HEK293T (cell line): ENCODE results near the gene ACSF3.
"Not testable (repeated sequence)": the region's sequence is repeated elsewhere in the genome, so short reads cannot be mapped to it uniquely, and the experiment has no call there.

Source experiments
- CTCF ChIA-PET: fragments of 350-600 bp; formaldehyde crosslinking; extraction: SDS; loops from one replicate; lab custom pipeline; 2021; ENCODE audit warnings: antibody characterized with exemption, inconsistent platforms; lab: Yijun Ruan, JAX
- POLR2A ChIA-PET: fragments of 350-600 bp; formaldehyde crosslinking; extraction: SDS; loops from one replicate; lab custom pipeline; 2020; ENCODE audit warnings: antibody characterized with exemption, inconsistent platforms; lab: Yijun Ruan, JAX
- DNase-seq: peaks from one replicate; pipeline ENCODE4 v3.0.0; 2012; ENCODE audit warnings: mixed read lengths; ENCODE audit errors: extremely low spot score
- ARNT ChIP-seq: fragments of 450-650 bp; IDR thresholded peaks from 2 replicates; pipeline ENCODE4 v1.6.1; 2017; ENCODE audit warnings: mild to moderate bottlenecking
- BHLHE40 ChIP-seq: fragments of 450-650 bp; IDR thresholded peaks from 2 replicates; pipeline ENCODE4 v1.6.1; 2016; ENCODE audit warnings: mild to moderate bottlenecking, moderate library complexity, borderline replicate concordance
- CTBP1 ChIP-seq: fragments of 450-650 bp; IDR thresholded peaks from 2 replicates; pipeline ENCODE4 v1.6.1; 2016; ENCODE audit warnings: borderline replicate concordance
- ELF4 ChIP-seq: fragments of 450-650 bp; IDR thresholded peaks from 2 replicates; pipeline ENCODE4 v1.6.1; 2017; ENCODE audit warnings: antibody characterized with exemption
- FOXA1 ChIP-seq: fragments of 450-650 bp; IDR thresholded peaks from 2 replicates; pipeline ENCODE4 v1.6.1; 2016; ENCODE audit warnings: mild to moderate bottlenecking
- FOXK2 ChIP-seq: fragments of 450-650 bp; IDR thresholded peaks from 2 replicates; pipeline ENCODE4 v1.6.1; 2016; ENCODE audit warnings: mild to moderate bottlenecking
- FOXM1 ChIP-seq: fragments of 450-650 bp; IDR thresholded peaks from 2 replicates; pipeline ENCODE4 v1.6.1; 2017; ENCODE audit warnings: mild to moderate bottlenecking, borderline replicate concordance
- HDGF ChIP-seq: fragments of 450-650 bp; IDR thresholded peaks from 2 replicates; pipeline ENCODE4 v1.6.1; 2017; ENCODE audit warnings: antibody characterized with exemption, borderline replicate concordance
- L3MBTL2 ChIP-seq: fragments of 450-650 bp; conservative IDR thresholded peaks from 2 replicates; pipeline ENCODE4 v1.6.1; 2016; ENCODE audit warnings: mild to moderate bottlenecking
- LEF1 ChIP-seq: fragments of 450-650 bp; IDR thresholded peaks from 2 replicates; pipeline ENCODE4 v1.6.1; 2017; ENCODE audit warnings: mild to moderate bottlenecking, borderline replicate concordance
- NFRKB ChIP-seq: fragments of 450-650 bp; IDR thresholded peaks from 2 replicates; pipeline ENCODE4 v1.6.1; 2016; ENCODE audit warnings: mild to moderate bottlenecking, moderate library complexity
- PKNOX1 ChIP-seq: fragments of 450-650 bp; IDR thresholded peaks from 2 replicates; pipeline ENCODE4 v1.6.1; 2016
- SP1 ChIP-seq: fragments of 450-650 bp; IDR thresholded peaks from 2 replicates; pipeline ENCODE4 v1.6.1; 2017
- SUZ12 ChIP-seq: fragments of 450-650 bp; IDR thresholded peaks from 2 replicates; pipeline ENCODE4 v1.6.1; 2016; ENCODE audit warnings: mild to moderate bottlenecking
- TARDBP ChIP-seq: fragments of 450-650 bp; IDR thresholded peaks from 2 replicates; pipeline ENCODE4 v1.6.1; 2016
- ZNF384 ChIP-seq: fragments of 450-650 bp; IDR thresholded peaks from 2 replicates; pipeline ENCODE4 v1.6.1; 2016

ACSF3 gene

GRCh38 chr16:89069920-89070319, 23.7 kb upstream of the ACSF3 start:
- ChIA-PET POLR2A (no interaction called here), CTCF (no interaction called here)
- TF ChIP-seq ZNF384 (no peak), BHLHE40 (no peak), HDGF (no peak), PKNOX1 (no peak), FOXA1 (no peak), ELF4 (no peak), LEF1 (no peak), L3MBTL2 (no peak), NFRKB (no peak), SP1 (no peak), TARDBP (no peak), ARNT (no peak), FOXK2 (no peak), CTBP1 (no peak), FOXM1 (no peak)
- no peak for DNase-seq

DNA sequence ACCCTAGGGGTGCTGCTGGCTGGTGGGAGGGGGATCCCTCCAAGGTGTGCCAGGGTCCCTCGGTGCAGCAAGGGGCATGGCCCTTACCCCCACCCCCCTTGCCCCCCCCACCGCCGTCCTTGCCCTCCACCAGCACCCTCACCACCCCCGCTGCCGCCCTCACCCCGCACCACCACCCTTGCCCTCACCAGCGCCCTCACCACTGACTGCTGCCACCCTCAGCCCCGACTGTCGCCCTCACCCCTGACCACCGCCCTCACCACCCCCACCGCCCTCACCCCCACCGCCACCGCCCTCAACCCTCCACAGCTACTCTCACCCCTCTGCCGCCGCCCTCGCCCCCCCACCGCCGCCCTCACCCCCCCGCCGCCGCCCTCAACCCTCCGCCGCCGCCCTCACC, 23.1 kb upstream of the ACSF3 start:
- TF ChIP-seq L3MBTL2 = no peak
- no peak for TF ChIP-seq FOXK2
- no peak for TF ChIP-seq PKNOX1
- no peak for TF ChIP-seq SP1
- TF ChIP-seq FOXM1 = no peak
- TF ChIP-seq ELF4 = no peak
- no peak for TF ChIP-seq NFRKB
- POLR2A ChIA-PET = no interaction called here
- DNase-seq = no peak
- CTCF ChIA-PET = no interaction called here

- DNase-seq = no peak
- ChIA-PET CTCF (no interaction called here), POLR2A (interaction anchor here (1.0 kb wide), 1 partner anchor 22 kb away, joined by 3 read pairs; the partner anchor contains the start of gene ACSF3)
- TF ChIP-seq PKNOX1 (no peak), ARNT (no peak)
These were observed 21.7 kb upstream of the ACSF3 start for GRCh38 chr16:89071686-89072547.

DNA sequence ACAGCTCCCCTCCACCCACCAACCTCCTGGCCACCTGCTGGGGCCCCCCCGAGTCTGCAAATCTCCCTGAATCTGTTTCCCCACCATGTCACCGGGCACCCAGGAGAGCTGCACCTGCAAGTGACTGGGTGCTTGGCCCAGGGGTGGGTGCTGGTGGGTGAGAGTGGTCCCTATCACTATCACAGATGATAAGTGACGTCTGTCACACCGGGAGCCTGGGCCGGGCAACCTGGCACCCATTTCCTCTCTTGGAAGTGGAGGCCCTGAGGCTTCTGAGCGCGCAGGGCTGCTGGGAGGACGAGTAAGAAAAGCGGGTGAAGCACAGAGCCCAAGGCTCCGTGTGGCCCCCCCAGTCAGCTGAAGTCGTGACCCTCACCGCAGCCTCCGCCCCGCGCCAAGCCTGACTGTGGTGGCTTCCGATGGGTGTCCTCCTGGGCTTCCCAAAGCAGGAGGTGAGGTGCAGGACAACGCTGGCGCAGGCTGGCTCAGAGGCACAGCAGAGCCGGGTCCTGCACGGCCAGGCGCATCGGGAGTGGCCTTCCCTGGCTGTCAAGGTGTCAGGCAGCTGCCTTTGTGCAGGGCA, 21.0 kb upstream of the ACSF3 start:
- TF ChIP-seq ARNT (no peak), SP1 (no peak), LEF1 (no peak), BHLHE40 (no peak), CTBP1 (no peak), PKNOX1 (no peak), L3MBTL2 (no peak), ZNF384 (no peak), SUZ12 (no peak), FOXK2 (no peak), ELF4 (no peak), NFRKB (no peak), FOXA1 (no peak), FOXM1 (no peak), HDGF (no peak), TARDBP (no peak)
- no peak for DNase-seq
- ChIA-PET CTCF (no interaction called here), POLR2A (interaction anchor here (1.0 kb wide), 1 partner anchor 21 kb away, joined by 3 read pairs; the partner anchor contains the start of gene ACSF3)

DNA sequence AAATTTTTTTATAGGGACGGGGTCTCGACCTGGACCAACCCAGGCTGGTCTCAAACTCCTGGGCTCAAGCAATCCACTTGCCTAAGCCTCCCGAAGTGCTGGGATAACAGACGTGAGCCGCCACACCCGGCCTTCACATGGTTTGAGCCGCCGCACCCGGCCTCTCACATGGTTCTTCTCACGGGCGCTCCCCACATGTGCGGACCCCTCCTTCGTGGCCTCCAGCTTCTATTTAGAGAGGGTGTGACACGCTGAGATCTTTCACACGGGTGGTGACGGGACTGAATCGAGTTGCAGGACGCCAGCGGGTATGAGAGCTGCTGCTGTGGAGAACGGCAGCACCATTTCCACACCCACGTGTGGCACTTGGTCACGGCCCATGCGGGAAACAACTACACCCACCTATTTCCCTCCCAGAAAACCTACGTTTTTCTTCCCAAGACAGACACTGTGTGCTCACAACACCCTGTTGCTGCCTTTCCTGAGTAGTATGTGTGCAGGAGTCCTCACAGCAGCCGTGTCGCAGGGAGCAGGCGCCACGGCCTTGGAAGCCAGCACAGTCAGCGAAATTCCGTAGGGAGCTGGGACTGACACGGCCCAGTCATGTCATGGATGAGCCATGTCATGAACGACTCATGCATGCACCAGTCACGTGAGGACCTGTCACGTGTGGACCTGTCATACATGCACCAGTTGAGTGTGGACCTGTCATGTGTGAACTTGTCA, 20.1 kb upstream of the ACSF3 start:
- POLR2A ChIA-PET = no interaction called here
- CTCF ChIA-PET = no interaction called here
- TF ChIP-seq CTBP1 = no peak
- TF ChIP-seq FOXM1 = no peak
- TF ChIP-seq TARDBP = no peak
- TF ChIP-seq ZNF384 = no peak
- TF ChIP-seq LEF1 = no peak
- no peak for TF ChIP-seq FOXA1
- no peak for TF ChIP-seq NFRKB
- TF ChIP-seq HDGF = no peak
- no peak for TF ChIP-seq L3MBTL2
- no peak for TF ChIP-seq SUZ12
- no peak for TF ChIP-seq BHLHE40
- no peak for TF ChIP-seq SP1
- TF ChIP-seq FOXK2 = no peak
- TF ChIP-seq ARNT = no peak
- no peak for TF ChIP-seq PKNOX1
- no peak for TF ChIP-seq ELF4
- no peak for DNase-seq

GRCh38 chr16:89074072-89074674, 19.5 kb upstream of the ACSF3 start:
- POLR2A ChIA-PET, CTCF ChIA-PET, DNase-seq: not testable (repeated sequence)
